Stimulated activated CD4-positive, alpha-beta T cell treated with anti-CD3 and anti-CD28 coated beads, TNF-alpha, amount 100 ng/mL, for 1 hour (primary cell): Measurements from ENCODE around the gene TSPAN13.

Experiments
- DNase-seq, 3 donors: peaks; one replicate each; pipeline ENCODE4 v3.0.0-alpha.2; 2020; ENCODE audit warnings: low read depth in 3 of 3, low spot score in 1 of 3

TSPAN13 gene

GRCh38 chr7:16810573-16810972, 57.0 kb downstream of the TSPAN13 start:
- no peak for DNase-seq

- no peak for DNase-seq
Observed at GRCh38 chr7:16811551-16811950, 58.0 kb downstream of the TSPAN13 start.

- DNase-seq = no peak
Observed at GRCh38 chr7:16812542-16813231, 59.1 kb downstream of the TSPAN13 start.

GRCh38 chr7:16813232-16813616, 59.7 kb downstream of the TSPAN13 start:
- no peak for DNase-seq

- DNase-seq = no peak
Observed at GRCh38 chr7:16815001-16815400, 61.4 kb downstream of the TSPAN13 start.

- DNase-seq = no peak
Observed at GRCh38 chr7:16816824-16817223, 63.3 kb downstream of the TSPAN13 start.

- DNase-seq = no peak
Observed at GRCh38 chr7:16817536-16817935, 64.0 kb downstream of the TSPAN13 start.

GRCh38 chr7:16818732-16819131, 65.2 kb downstream of the TSPAN13 start:
- DNase-seq = no peak

GRCh38 chr7:16822029-16822428, 68.5 kb downstream of the TSPAN13 start:
- no peak for DNase-seq

- DNase-seq = no peak
Observed at GRCh38 chr7:16826060-16826459, 72.5 kb downstream of the TSPAN13 start.

- no peak for DNase-seq
Observed at GRCh38 chr7:16833373-16833772, 79.8 kb downstream of the TSPAN13 start.
